ENCODE data around the gene SBF2. TPM values are rescaled to one million over a fixed set of nuclear protein-coding genes. Genes with fewer than 3 reads are reported as not detected.

Gene SBF2
- total RNA-seq, 4 donors from 2014 or later: 20.6 to 48.6 (median 26.0) TPM

- Histone ChIP-seq H3K9me3 (no peaks in the 10 kb centered on the region), H3K27me3 (no peaks in the 10 kb centered on the region), H3K27ac (peak overlapping the region in 2 of 4 donors; percentile 77 to 85), H3K36me3 (no peaks in the 10 kb centered on the region), H3K4me3 (no peak overlapping the region), H3K4me1 (peaks cover 0 to 47% (median 24%) of the 10 kb centered on the region in 3 donors)
- DNase-seq: no peak
- WGBS, 2 donors: no CpG with 5 or more reads among the region's 2 CpGs
- TF ChIP-seq POLR2A (IDR thresholded peaks at IDR 0.05) (no peak), CTCF (IDR thresholded peaks at IDR 0.05) (no peak)
- intact Hi-C loops (cut with DNase I): loop anchor here (10.0 kb wide), 1 partner anchor 575 kb away; no protein-coding TSS in a partner anchor
Observed at GRCh38 chr11:10329356-10329755, 35.3 kb upstream of the SBF2 start.

GRCh38 chr11:10328314-10329098, 34.5 kb upstream of the SBF2 start:
- 33 to 49% methylated on average over 3 of the region's 3 CpGs for WGBS, 2 donors
- no peak for DNase-seq
- H3K27ac ChIP-seq: peak overlapping the region in 2 of 4 donors; percentile 77 to 85
- TF ChIP-seq POLR2A (IDR thresholded peaks at IDR 0.05): no peak
- no peak overlapping the region for H3K4me3 ChIP-seq
- peaks cover 0 to 56% (median 31%) of the 10 kb centered on the region in 3 donors for H3K4me1 ChIP-seq
- H3K9me3 ChIP-seq: no peaks in the 10 kb centered on the region
- H3K27me3 ChIP-seq: no peaks in the 10 kb centered on the region
- intact Hi-C loops (cut with DNase I): loop anchor here (10.0 kb wide), 1 partner anchor 574 kb away; no protein-coding TSS in a partner anchor
- no peaks in the 10 kb centered on the region for H3K36me3 ChIP-seq

GRCh38 chr11:10327254-10327653, 33.2 kb upstream of the SBF2 start:
- Histone ChIP-seq H3K4me1 (peaks cover 0 to 68% (median 42%) of the 10 kb centered on the region in 3 donors), H3K36me3 (no peaks in the 10 kb centered on the region), H3K9me3 (no peaks in the 10 kb centered on the region), H3K27me3 (no peaks in the 10 kb centered on the region), H3K27ac (peak overlapping the region in 3 of 4 donors; percentile 61 to 85 (median 77)), H3K4me3 (no peak overlapping the region)
- no peak for DNase-seq
- intact Hi-C loops (cut with DNase I): loop anchor here (10.0 kb wide), 1 partner anchor 572 kb away; no protein-coding TSS in a partner anchor
- TF ChIP-seq POLR2A (IDR thresholded peaks at IDR 0.05) (no peak), CTCF (IDR thresholded peaks at IDR 0.05) (no peak)

GRCh38 chr11:10326012-10326964, 32.3 kb upstream of the SBF2 start:
- 33 to 38% methylated on average over 1 of the region's 2 CpGs for WGBS, 2 donors
- intact Hi-C loops (cut with DNase I): loop anchor here (10.0 kb wide), 1 partner anchor 571 kb away; no protein-coding TSS in a partner anchor
- TF ChIP-seq CTCF (IDR thresholded peaks at IDR 0.05) (no peak), POLR2A (IDR thresholded peaks at IDR 0.05) (no peak)
- H3K4me3 ChIP-seq: no peak overlapping the region
- H3K27me3 ChIP-seq: no peaks in the 10 kb centered on the region
- no peaks in the 10 kb centered on the region for H3K36me3 ChIP-seq
- H3K27ac ChIP-seq: peak overlapping the region in 3 of 4 donors; percentile 61 to 85 (median 77)
- no peak for DNase-seq
- H3K4me1 ChIP-seq: peaks cover 0 to 69% (median 42%) of the 10 kb centered on the region in 3 donors
- H3K9me3 ChIP-seq: no peaks in the 10 kb centered on the region

GRCh38 chr11:10325277-10326011, 31.4 kb upstream of the SBF2 start:
- WGBS, 2 donors: 31 to 35% methylated on average over 6 of the region's 6 CpGs

More at GRCh38 chr11:10325277-10326011, 31.4 kb upstream of the SBF2 start:
- no peaks in the 10 kb centered on the region for H3K27me3 ChIP-seq
- H3K36me3 ChIP-seq: no peaks in the 10 kb centered on the region
- H3K9me3 ChIP-seq: no peaks in the 10 kb centered on the region
- TF ChIP-seq POLR2A (IDR thresholded peaks at IDR 0.05) (no peak), CTCF (IDR thresholded peaks at IDR 0.05) (no peak)
- H3K4me3 ChIP-seq: no peak overlapping the region
- intact Hi-C loops (cut with DNase I): loop anchor here (10.0 kb wide), 1 partner anchor 571 kb away; no protein-coding TSS in a partner anchor
- no peak for DNase-seq
- peaks cover 0 to 69% (median 42%) of the 10 kb centered on the region in 3 donors for H3K4me1 ChIP-seq
- peak overlapping the region; percentile 36 to 85 (median 69) for H3K27ac ChIP-seq

Measured in esophagus squamous epithelium (tissue), 5 donors.